Measurements from ENCODE around the gene LRRN3. TPM values are rescaled to one million over a fixed set of nuclear protein-coding genes. Genes with fewer than 3 reads are reported as not detected.

The LRRN3 gene
- total and polyA plus RNA-seq, 4 donors: 0.42 to 13.7 (median 2.9) TPM

DNA sequence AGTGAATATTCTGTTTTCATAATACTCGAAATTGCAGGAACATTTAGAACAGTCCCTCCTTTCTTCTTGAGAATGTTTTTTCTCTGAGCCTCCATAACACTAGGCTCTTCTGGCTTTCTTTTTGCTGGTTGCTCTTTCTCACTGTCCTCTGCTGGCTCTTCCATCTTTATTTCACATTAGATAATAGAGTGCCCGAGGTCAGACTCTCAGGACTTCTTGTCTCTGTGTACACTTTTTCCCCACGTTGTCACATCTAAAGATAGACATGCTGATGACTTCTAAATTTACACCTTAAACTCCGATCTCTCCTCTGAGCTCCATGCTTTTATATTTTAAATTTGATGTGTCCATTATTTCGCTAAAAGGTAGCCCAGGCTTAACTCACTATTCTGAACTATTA, 15.4 kb upstream of the LRRN3 start:
- H3K4me3 ChIP-seq: no peak overlapping the region
- TF ChIP-seq, protein P1, sequence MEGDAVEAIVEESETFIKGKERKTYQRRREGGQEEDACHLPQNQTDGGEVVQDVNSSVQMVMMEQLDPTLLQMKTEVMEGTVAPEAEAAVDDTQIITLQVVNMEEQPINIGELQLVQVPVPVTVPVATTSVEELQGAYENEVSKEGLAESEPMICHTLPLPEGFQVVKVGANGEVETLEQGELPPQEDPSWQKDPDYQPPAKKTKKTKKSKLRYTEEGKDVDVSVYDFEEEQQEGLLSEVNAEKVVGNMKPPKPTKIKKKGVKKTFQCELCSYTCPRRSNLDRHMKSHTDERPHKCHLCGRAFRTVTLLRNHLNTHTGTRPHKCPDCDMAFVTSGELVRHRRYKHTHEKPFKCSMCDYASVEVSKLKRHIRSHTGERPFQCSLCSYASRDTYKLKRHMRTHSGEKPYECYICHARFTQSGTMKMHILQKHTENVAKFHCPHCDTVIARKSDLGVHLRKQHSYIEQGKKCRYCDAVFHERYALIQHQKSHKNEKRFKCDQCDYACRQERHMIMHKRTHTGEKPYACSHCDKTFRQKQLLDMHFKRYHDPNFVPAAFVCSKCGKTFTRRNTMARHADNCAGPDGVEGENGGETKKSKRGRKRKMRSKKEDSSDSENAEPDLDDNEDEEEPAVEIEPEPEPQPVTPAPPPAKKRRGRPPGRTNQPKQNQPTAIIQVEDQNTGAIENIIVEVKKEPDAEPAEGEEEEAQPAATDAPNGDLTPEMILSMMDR (IDR thresholded peaks at IDR 0.05; ENCODE audit: control extremely low read depth, extremely low read depth): no peak
- WGBS, 2 donors: 91 to 92% methylated on average over 5 of the region's 5 CpGs
- DNase-seq (no peak), ATAC-seq (ENCODE audit: insufficient read depth, low FRiP score) (no peak)
- H3K36me3 ChIP-seq (ENCODE audit: control insufficient read depth in 4 of 4, insufficient read depth in 4 of 4, low read length in 4 of 4): no peaks in the 10 kb centered on the region
- H3K4me1 ChIP-seq (ENCODE audit: control insufficient read depth in 5 of 5, insufficient read depth in 5 of 5, low read length in 5 of 5): peaks cover 0 to 11% (median 0%) of the 10 kb centered on the region in 5 donors
- no peak overlapping the region for H3K9ac ChIP-seq (ENCODE audit: insufficient read depth in 1 of 2, low read length in 2 of 2)
- H3K9me3 ChIP-seq (ENCODE audit: control insufficient read depth in 4 of 4, insufficient read depth in 3 of 4, low read length in 3 of 4): no peaks in the 10 kb centered on the region
- no peaks in the 10 kb centered on the region for H3K27me3 ChIP-seq (ENCODE audit: control insufficient read depth in 3 of 3, insufficient read depth in 3 of 3, low read length in 2 of 3)
- no peak overlapping the region for H3K27ac ChIP-seq (ENCODE audit: low read depth in 1 of 2, low read length in 1 of 2)

DNA sequence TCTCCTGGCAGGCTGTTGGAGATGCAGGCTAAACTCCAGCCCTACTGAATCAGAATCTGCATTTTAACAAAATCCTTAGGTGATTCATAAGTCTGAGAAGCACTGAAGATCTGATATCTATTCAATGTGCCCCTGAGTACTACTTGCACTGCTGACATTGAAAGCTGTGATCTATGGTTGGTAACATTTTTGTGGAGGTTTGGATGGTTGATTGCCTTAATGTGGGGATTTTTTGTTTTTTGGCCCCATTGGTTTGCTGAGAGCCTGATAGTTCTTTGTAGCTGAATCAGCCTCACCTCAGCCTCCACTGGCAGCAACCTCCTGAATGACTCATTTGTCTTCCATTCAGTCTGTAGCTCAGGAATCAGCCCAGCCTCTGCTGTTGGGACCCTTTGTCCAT, 14.7 kb upstream of the LRRN3 start:
- Histone ChIP-seq H3K27me3 (ENCODE audit: control insufficient read depth in 3 of 3, insufficient read depth in 3 of 3, low read length in 2 of 3) (no peaks in the 10 kb centered on the region), H3K9me3 (ENCODE audit: control insufficient read depth in 4 of 4, insufficient read depth in 3 of 4, low read length in 3 of 4) (no peaks in the 10 kb centered on the region), H3K4me3 (no peak overlapping the region), H3K9ac (ENCODE audit: insufficient read depth in 1 of 2, low read length in 2 of 2) (no peak overlapping the region), H3K27ac (ENCODE audit: low read depth in 1 of 2, low read length in 1 of 2) (no peak overlapping the region), H3K36me3 (ENCODE audit: control insufficient read depth in 4 of 4, insufficient read depth in 4 of 4, low read length in 4 of 4) (no peaks in the 10 kb centered on the region), H3K4me1 (ENCODE audit: control insufficient read depth in 5 of 5, insufficient read depth in 5 of 5, low read length in 5 of 5) (peaks cover 0 to 16% (median 0%) of the 10 kb centered on the region in 5 donors)
- no peak for DNase-seq
- no peak for ATAC-seq (ENCODE audit: insufficient read depth, low FRiP score)
- TF ChIP-seq, protein P1 (IDR thresholded peaks at IDR 0.05; ENCODE audit: control extremely low read depth, extremely low read depth): no peak

- ATAC-seq (ENCODE audit: insufficient read depth, low FRiP score): no peak
- no peaks in the 10 kb centered on the region for H3K27me3 ChIP-seq (ENCODE audit: control insufficient read depth in 3 of 3, insufficient read depth in 3 of 3, low read length in 2 of 3)
- TF ChIP-seq, protein P1 (IDR thresholded peaks at IDR 0.05; ENCODE audit: control extremely low read depth, extremely low read depth): no peak
- peaks cover 0 to 16% (median 0%) of the 10 kb centered on the region in 5 donors for H3K4me1 ChIP-seq (ENCODE audit: control insufficient read depth in 5 of 5, insufficient read depth in 5 of 5, low read length in 5 of 5)
- no peak overlapping the region for H3K9ac ChIP-seq (ENCODE audit: insufficient read depth in 1 of 2, low read length in 2 of 2)
- WGBS, 2 donors: 98% methylated on average over 2 of the region's 2 CpGs
- no peak for DNase-seq
- H3K4me3 ChIP-seq: no peak overlapping the region
- H3K27ac ChIP-seq (ENCODE audit: low read depth in 1 of 2, low read length in 1 of 2): no peak overlapping the region
- no peaks in the 10 kb centered on the region for H3K9me3 ChIP-seq (ENCODE audit: control insufficient read depth in 4 of 4, insufficient read depth in 3 of 4, low read length in 3 of 4)
- no peaks in the 10 kb centered on the region for H3K36me3 ChIP-seq (ENCODE audit: control insufficient read depth in 4 of 4, insufficient read depth in 4 of 4, low read length in 4 of 4)
Measured at GRCh38 chr7:111077001-111077400, 13.9 kb upstream of the LRRN3 start.

DNA sequence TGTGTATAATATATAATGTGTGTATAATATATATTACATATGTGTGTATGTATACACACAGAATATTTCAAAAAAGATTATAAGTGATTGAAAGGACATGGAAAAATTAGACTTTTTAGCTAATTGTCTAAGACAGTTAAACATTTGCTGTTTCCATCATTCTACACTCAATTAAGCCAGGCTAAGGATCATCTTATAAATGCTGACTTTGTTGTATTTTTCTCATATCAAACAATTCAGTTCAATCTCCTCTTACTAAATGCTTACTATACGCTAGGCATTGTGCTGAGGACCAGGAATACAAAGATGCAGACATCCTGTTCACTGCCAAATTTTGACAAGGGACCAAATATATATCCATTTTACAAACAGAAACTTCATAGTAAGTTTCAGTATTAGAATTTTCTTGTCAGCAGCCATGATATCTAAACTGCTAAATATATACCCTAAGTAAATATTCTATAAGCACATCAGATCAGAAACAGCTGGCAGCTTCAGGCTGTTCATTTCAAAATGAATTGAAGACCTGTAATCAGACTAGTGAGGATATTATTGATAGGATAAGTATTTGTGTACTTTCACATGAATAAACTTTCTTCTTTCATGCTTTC, 10.3 kb upstream of the LRRN3 start:
- Histone ChIP-seq H3K9ac (ENCODE audit: insufficient read depth in 1 of 2, low read length in 2 of 2) (no peak overlapping the region), H3K9me3 (ENCODE audit: control insufficient read depth in 4 of 4, insufficient read depth in 3 of 4, low read length in 3 of 4) (peaks cover 0 to 3% (median 0%) of the 10 kb centered on the region in 4 donors), H3K27ac (ENCODE audit: low read depth in 1 of 2, low read length in 1 of 2) (no peak overlapping the region), H3K36me3 (ENCODE audit: control insufficient read depth in 4 of 4, insufficient read depth in 4 of 4, low read length in 4 of 4) (no peaks in the 10 kb centered on the region), H3K4me3 (no peak overlapping the region), H3K27me3 (ENCODE audit: control insufficient read depth in 3 of 3, insufficient read depth in 3 of 3, low read length in 2 of 3) (no peaks in the 10 kb centered on the region), H3K4me1 (ENCODE audit: control insufficient read depth in 5 of 5, insufficient read depth in 5 of 5, low read length in 5 of 5) (peaks cover 0 to 10% (median 0%) of the 10 kb centered on the region in 5 donors)
- 95 to 97% methylated on average over 1 of the region's 1 CpG for WGBS, 2 donors
- DNase-seq (no peak), ATAC-seq (ENCODE audit: insufficient read depth, low FRiP score) (no peak)
- TF ChIP-seq, protein P1 (IDR thresholded peaks at IDR 0.05; ENCODE audit: control extremely low read depth, extremely low read depth): no peak
